NCI-H128 (cell line): ENCODE results near the gene WDFY3.

Experiments used
- DNase-seq: peaks from one replicate; lab custom pipeline; 2025; ENCODE audit not compliant: unreplicated experiment; lab: John Stamatoyannopoulos, UW

Gene WDFY3

GRCh38 chr4:84914686-84915395 is 51.6 kb downstream of the WDFY3 start:
- no peak for DNase-seq

- DNase-seq = no peak
Measured at GRCh38 chr4:84913176-84913575, 53.3 kb downstream of the WDFY3 start.

GRCh38 chr4:84912741-84913140 is 53.7 kb downstream of the WDFY3 start:
- no peak for DNase-seq

GRCh38 chr4:84908876-84909275 is 57.6 kb downstream of the WDFY3 start:
- DNase-seq = no peak

- no peak for DNase-seq
Measured at GRCh38 chr4:84907145-84907544, 59.3 kb downstream of the WDFY3 start.

- no peak for DNase-seq
Measured at GRCh38 chr4:84905646-84906045, 60.8 kb downstream of the WDFY3 start.

GRCh38 chr4:84901740-84902281 is 64.7 kb downstream of the WDFY3 start:
- DNase-seq = no peak

GRCh38 chr4:84901173-84901572 is 65.3 kb downstream of the WDFY3 start:
- DNase-seq = no peak

- DNase-seq = no peak
Measured at GRCh38 chr4:84899616-84900015, 66.9 kb downstream of the WDFY3 start.

- DNase-seq = no peak
Measured at GRCh38 chr4:84897516-84897915, 69.0 kb downstream of the WDFY3 start.

GRCh38 chr4:84895283-84895682 is 71.2 kb downstream of the WDFY3 start:
- no peak for DNase-seq

GRCh38 chr4:84894621-84895020 is 71.9 kb downstream of the WDFY3 start:
- DNase-seq = no peak

GRCh38 chr4:84892950-84893349 is 73.5 kb downstream of the WDFY3 start:
- DNase-seq = no peak

GRCh38 chr4:84887824-84888223 is 78.7 kb downstream of the WDFY3 start:
- no peak for DNase-seq

- DNase-seq = no peak
Measured at GRCh38 chr4:84879651-84880200, 86.8 kb downstream of the WDFY3 start.

- no peak for DNase-seq
Measured at GRCh38 chr4:84878546-84878945, 87.9 kb downstream of the WDFY3 start.

- DNase-seq = no peak
Measured at GRCh38 chr4:84878090-84878489, 88.4 kb downstream of the WDFY3 start.

- DNase-seq = no peak
Measured at GRCh38 chr4:84877051-84877833, 89.2 kb downstream of the WDFY3 start.

- no peak for DNase-seq
Measured at GRCh38 chr4:84875636-84876371, 90.7 kb downstream of the WDFY3 start.

GRCh38 chr4:84874619-84875018 is 91.9 kb downstream of the WDFY3 start:
- DNase-seq = no peak
